Testis (tissue), 3 donors: ENCODE measurements around the gene SSPN. TPM values are rescaled to one million over a fixed set of nuclear protein-coding genes. Genes with fewer than 3 reads are reported as not detected.

Experiments
- DNase-seq: peaks from one replicate; pipeline ENCODE4 v3.0.0-alpha.2; 2019
- H3K27ac ChIP-seq, 2 donors: fragments of 200-600 bp; sonication (generic); one replicate each; pipeline ENCODE4 v1.5.1; 2019
- H3K27me3 ChIP-seq: fragments of 200-600 bp; sonication (generic); one replicate; pipeline ENCODE4 v1.5.1; 2019
- H3K36me3 ChIP-seq: fragments of 200-600 bp; sonication (generic); one replicate; pipeline ENCODE4 v1.5.1; 2017; ENCODE audit warnings: low read depth; ENCODE audit errors: missing control alignments
- H3K4me1 ChIP-seq: fragments of 200-600 bp; sonication (generic); one replicate; pipeline ENCODE4 v1.5.1; 2019
- H3K4me3 ChIP-seq, 2 donors: fragments of 200-600 bp; sonication (generic); one replicate each; pipeline ENCODE4 v1.5.1; 2017 to 2019
- H3K9me3 ChIP-seq: fragments of 200-600 bp; sonication (generic); one replicate; pipeline ENCODE4 v1.5.1; 2017
- CTCF ChIP-seq, 3 experiments: fragments of 450-650 bp in 2 of 3; fragments of 200-600 bp in 1 of 3; sonication (generic) in 1 of 3; IDR thresholded peaks; one replicate each; pipeline ENCODE4 v1.5.1; 2016 to 2019; ENCODE audit warnings: antibody characterized with exemption in 3 of 3, mild to moderate bottlenecking in 2 of 3, moderate library complexity in 1 of 3
- POLR2A ChIP-seq: fragments of 450-650 bp; IDR thresholded peaks from one replicate; pipeline ENCODE4 v1.6.1; 2017; ENCODE audit warnings: antibody characterized with exemption, mild to moderate bottlenecking, moderate library complexity
- WGBS, 2 donors: methylation state at CpG; one replicate each; pipeline ENCODE4 v1.1.5; 2018; 5-methylcytosine and 5-hydroxymethylcytosine counted together
- intact Hi-C: fragments of 100-400 bp; cut with DNase I; formaldehyde crosslinking; loops from one replicate; pipeline ENCODE4 v1.15.1; 2023; ENCODE audit warnings: low total_unique reads
- polyA plus RNA-seq: library from polyadenylated mRNA; stranded (reverse); fragments of 350-450 nt; fragmentation: Illumina TruSeq; extraction: RNeasy Lipid Tissue Mini Kit (QIAGEN cat#74804); gene quantifications from one replicate; pipeline ENCODE4 v1.2.3, GENCODE V29; 2014; ENCODE audit warnings: low read depth, low replicate concordance; ENCODE audit not compliant: insufficient read depth
- total RNA-seq, 2 donors: library from RNA; depleted of rRNA; stranded (reverse); fragments of >200 nt; gene quantifications; one replicate each; pipeline ENCODE4 v1.2.3, GENCODE V29; 2016

Gene SSPN
- total and polyA plus RNA-seq, 3 donors from 2014 or later, result 17.8 to 41.6 (median 25.5) TPM

GRCh38 chr12:26242683-26243082 lies 47.3 kb downstream of the SSPN start:
- Histone ChIP-seq H3K27ac (no peak overlapping the region), H3K4me3 (no peak overlapping the region), H3K9me3 (no peaks in the 10 kb centered on the region), H3K27me3 (no peaks in the 10 kb centered on the region), H3K4me1 (peaks cover 16% of the 10 kb centered on the region), H3K36me3 (no peaks in the 10 kb centered on the region)
- TF ChIP-seq CTCF (IDR thresholded peaks at IDR 0.05) (no peak), POLR2A (no peak)
- DNase-seq, result no peak
- intact Hi-C loops, result no loop called here

GRCh38 chr12:26244503-26244902 lies 49.1 kb downstream of the SSPN start:
- Histone ChIP-seq H3K9me3 (no peaks in the 10 kb centered on the region), H3K27ac (no peak overlapping the region), H3K36me3 (no peaks in the 10 kb centered on the region), H3K27me3 (no peaks in the 10 kb centered on the region), H3K4me3 (no peak overlapping the region), H3K4me1 (peaks cover 7% of the 10 kb centered on the region)
- no peak for DNase-seq
- WGBS, 2 donors, result 89 to 92% methylated on average over 9 of the region's 9 CpGs
- TF ChIP-seq POLR2A (no peak), CTCF (IDR thresholded peaks at IDR 0.05) (no peak)
- intact Hi-C loops, result no loop called here

- H3K36me3 ChIP-seq, result no peaks in the 10 kb centered on the region
- no peaks in the 10 kb centered on the region for H3K4me1 ChIP-seq
- intact Hi-C loops, result no loop called here
- no peak for DNase-seq
- H3K27me3 ChIP-seq, result no peaks in the 10 kb centered on the region
- 32 to 50% methylated on average over 5 to 6 of the region's 6 CpGs for WGBS, 2 donors
- no peak overlapping the region for H3K27ac ChIP-seq
- no peaks in the 10 kb centered on the region for H3K9me3 ChIP-seq
- H3K4me3 ChIP-seq, result no peak overlapping the region
- TF ChIP-seq POLR2A (no peak), CTCF (IDR thresholded peaks at IDR 0.05) (no peak)
Measured at GRCh38 chr12:26245175-26245942, 50.0 kb downstream of the SSPN start.

- no peaks in the 10 kb centered on the region for H3K27me3 ChIP-seq
- no peak for DNase-seq
- intact Hi-C loops, result no loop called here
- TF ChIP-seq POLR2A (no peak), CTCF (IDR thresholded peaks at IDR 0.05) (no peak)
- no peaks in the 10 kb centered on the region for H3K36me3 ChIP-seq
- H3K9me3 ChIP-seq, result no peaks in the 10 kb centered on the region
- WGBS, 2 donors, result 90 to 97% methylated on average over 4 of the region's 4 CpGs
- no peak overlapping the region for H3K4me3 ChIP-seq
- no peak overlapping the region for H3K27ac ChIP-seq
- H3K4me1 ChIP-seq, result no peaks in the 10 kb centered on the region
Measured at GRCh38 chr12:26246483-26247164, 51.3 kb downstream of the SSPN start.

GRCh38 chr12:26247873-26248272 lies 52.5 kb downstream of the SSPN start:
- H3K4me1 ChIP-seq, result no peaks in the 10 kb centered on the region
- TF ChIP-seq POLR2A (no peak), CTCF (IDR thresholded peaks at IDR 0.05) (no peak)
- H3K36me3 ChIP-seq, result no peaks in the 10 kb centered on the region
- no peak overlapping the region for H3K27ac ChIP-seq
- H3K4me3 ChIP-seq, result no peak overlapping the region
- no peaks in the 10 kb centered on the region for H3K9me3 ChIP-seq
- no peaks in the 10 kb centered on the region for H3K27me3 ChIP-seq
- WGBS, 2 donors, result 71 to 76% methylated on average over 4 of the region's 4 CpGs
- intact Hi-C loops, result no loop called here
- no peak for DNase-seq
